Retinal pigment epithelial cell (primary cell): ENCODE results near the gene VIPR1.

Experiments
- DNase-seq: peaks from one replicate; pipeline ENCODE4 v3.0.0-alpha.2; 2010; ENCODE audit warnings: low read depth
- H3K4me3 ChIP-seq: 2 replicates; pipeline ENCODE4 v1.5.1; 2011; ENCODE audit warnings: mild to moderate bottlenecking, low read length, control low read depth, moderate library complexity
- TF ChIP-seq, protein P1 (sequence below): conservative IDR thresholded peaks from 2 replicates; pipeline ENCODE4 v1.5.1; 2011; ENCODE audit warnings: low read depth, low read length, control low read depth, inconsistent platforms

VIPR1 gene

DNA sequence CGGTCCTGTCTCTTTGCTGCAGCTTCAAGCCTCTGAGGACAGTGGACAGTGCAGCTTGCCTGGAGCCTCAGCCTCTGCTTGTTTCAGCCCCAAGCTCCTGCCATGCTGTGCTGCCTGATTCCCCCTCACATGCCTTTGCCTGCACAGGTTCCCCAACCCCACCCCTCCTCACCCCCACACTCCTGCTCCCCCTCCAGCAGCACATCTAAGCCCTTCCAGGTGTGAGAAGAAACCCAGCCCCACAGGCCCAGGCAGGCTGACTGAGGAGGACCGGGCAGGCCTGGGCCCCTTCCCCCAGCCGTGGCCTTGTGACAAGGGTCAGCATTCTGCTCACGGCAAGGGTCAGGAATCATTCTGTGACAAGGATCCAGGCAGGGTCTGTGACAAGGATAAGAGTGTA is 22.8 kb downstream of the VIPR1 start:
- no peak for DNase-seq
- no peak overlapping the region for H3K4me3 ChIP-seq
- TF ChIP-seq, protein P1, sequence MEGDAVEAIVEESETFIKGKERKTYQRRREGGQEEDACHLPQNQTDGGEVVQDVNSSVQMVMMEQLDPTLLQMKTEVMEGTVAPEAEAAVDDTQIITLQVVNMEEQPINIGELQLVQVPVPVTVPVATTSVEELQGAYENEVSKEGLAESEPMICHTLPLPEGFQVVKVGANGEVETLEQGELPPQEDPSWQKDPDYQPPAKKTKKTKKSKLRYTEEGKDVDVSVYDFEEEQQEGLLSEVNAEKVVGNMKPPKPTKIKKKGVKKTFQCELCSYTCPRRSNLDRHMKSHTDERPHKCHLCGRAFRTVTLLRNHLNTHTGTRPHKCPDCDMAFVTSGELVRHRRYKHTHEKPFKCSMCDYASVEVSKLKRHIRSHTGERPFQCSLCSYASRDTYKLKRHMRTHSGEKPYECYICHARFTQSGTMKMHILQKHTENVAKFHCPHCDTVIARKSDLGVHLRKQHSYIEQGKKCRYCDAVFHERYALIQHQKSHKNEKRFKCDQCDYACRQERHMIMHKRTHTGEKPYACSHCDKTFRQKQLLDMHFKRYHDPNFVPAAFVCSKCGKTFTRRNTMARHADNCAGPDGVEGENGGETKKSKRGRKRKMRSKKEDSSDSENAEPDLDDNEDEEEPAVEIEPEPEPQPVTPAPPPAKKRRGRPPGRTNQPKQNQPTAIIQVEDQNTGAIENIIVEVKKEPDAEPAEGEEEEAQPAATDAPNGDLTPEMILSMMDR: no peak

DNA sequence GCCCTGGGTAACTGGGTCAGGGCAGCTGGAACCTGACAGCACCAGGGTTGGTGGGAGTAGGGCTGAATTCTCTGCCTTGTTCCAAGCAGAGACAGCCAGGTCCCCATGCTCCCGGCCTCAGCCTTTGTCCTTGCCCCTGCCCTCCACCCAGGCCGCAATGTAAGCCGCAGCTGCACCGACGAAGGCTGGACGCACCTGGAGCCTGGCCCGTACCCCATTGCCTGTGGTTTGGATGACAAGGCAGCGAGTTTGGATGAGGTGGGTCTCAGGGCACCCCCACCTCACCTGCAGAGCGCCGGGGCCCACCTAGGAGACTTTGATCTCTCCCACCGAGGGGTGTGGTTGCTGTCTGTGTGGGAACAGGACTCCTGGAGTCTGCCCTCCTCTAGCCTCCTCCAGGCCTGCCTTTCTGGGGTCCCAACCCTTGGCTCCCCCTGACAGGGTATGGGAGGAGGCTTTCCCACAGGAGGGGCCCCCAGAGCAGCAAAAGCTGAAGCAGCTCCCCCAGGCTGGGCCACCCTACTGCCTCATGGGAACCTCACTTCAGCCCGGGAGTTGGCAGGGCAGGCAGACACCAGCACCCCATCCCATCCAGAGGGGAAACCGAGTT is 23.4 kb downstream of the VIPR1 start:
- DNase-seq: no peak
- no peak overlapping the region for H3K4me3 ChIP-seq
- TF ChIP-seq, protein P1: no peak

DNA sequence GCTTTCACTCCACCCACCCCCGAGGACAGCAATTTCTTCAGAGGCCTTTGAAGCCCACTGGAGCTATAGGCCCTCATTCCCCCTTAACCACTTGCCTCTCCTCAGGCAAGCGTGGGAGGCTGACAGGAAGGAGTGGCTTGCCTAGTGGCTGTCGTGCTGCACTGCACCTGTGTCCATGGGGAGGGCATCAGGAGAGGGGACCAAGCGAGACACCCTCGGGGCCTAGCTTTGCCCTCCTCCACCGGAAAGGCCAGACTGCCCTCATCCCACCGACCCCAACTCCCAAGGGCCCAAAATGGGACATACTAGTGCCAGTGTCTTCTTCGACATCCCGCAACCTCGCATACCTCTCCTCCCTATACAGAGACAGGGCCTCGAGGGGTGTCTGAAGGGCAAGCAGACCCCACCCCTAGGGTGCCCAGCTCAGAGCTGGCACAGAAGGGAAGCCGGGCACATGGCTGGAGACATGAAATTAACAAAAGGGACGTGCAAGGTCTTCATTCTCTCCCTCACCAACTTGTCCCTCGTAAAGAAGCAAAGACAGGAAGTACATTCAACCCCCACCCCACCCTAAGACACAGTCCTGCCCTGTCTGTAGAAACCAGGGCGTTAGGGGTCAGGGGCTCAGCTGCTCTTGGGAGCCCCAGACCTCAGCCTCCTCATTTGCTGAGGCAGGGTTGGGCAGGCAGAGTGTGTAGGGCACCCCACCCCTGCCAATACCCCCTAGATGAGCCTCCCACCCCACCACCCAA is 24.3 kb downstream of the VIPR1 start:
- no peak for DNase-seq
- TF ChIP-seq, protein P1: no peak

DNA sequence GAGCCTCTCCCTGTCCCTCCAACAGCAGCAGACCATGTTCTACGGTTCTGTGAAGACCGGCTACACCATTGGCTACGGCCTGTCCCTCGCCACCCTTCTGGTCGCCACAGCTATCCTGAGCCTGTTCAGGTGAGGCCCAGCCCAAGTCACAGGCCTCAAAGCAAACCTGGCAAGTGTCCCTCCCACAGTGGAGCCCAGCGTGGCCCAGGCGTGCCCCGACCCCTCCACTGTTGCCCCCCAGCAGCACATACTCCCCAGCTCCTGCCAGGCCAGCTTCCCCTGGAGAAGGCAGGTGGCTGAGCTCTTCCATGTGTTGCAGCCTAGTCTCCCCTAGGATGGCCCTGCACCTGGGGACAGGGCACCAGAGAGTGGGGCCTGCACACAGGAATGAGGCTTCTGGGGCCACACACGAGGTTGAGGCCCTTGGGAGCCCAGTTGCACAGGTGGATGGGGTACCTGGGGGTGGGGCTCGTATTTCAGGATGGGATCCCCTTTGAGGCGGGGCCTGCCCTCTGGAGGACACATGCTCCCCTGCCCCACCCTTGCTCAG is 25.0 kb downstream of the VIPR1 start:
- TF ChIP-seq, protein P1: no peak
- H3K4me3 ChIP-seq: no peak overlapping the region
- no peak for DNase-seq

More for the DNA sequence above, 24.3 kb downstream of the VIPR1 start:
- H3K4me3 ChIP-seq: no peak overlapping the region

DNA sequence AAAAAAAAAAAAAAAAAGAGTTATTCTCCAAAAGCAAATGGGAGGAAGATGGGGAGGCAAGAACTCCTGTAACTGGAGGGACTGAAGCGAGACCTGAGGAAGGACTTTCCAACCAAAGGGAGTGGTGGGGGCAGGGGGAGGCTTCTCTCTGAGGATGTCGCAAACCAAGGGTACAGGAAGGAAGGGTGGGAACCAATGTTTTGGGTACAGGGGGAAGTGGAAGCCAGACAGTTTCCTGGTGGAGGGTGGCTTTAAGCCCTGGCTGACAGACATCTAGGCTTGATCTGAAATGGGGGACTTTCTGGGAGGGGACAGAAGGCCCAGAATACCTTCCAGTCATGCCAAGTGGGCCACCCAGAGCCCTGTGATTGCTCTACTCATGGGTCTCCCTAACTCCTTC is 27.0 kb downstream of the VIPR1 start:
- no peak overlapping the region for H3K4me3 ChIP-seq
- DNase-seq: no peak
- TF ChIP-seq, protein P1: no peak

DNA sequence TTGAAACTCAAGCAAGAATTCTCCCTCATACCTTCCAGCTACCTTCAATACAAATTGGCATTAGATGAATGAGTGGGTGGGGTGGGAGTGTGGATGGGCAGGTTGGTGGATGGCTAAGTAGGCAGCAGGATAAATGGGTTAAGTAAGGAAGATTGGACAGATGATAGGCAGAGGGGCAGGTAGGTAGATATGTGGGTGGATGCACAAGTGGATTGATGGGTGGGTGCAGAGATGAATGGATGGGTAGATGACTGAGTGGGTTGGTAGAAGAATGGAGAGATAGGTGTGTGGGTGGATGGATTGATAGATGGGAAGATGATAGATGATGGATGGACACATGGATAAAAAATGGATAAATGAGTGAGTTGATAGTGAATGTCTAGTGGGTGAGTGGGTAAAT is 27.6 kb downstream of the VIPR1 start:
- DNase-seq: no peak
- no peak overlapping the region for H3K4me3 ChIP-seq
- TF ChIP-seq, protein P1: no peak

DNA sequence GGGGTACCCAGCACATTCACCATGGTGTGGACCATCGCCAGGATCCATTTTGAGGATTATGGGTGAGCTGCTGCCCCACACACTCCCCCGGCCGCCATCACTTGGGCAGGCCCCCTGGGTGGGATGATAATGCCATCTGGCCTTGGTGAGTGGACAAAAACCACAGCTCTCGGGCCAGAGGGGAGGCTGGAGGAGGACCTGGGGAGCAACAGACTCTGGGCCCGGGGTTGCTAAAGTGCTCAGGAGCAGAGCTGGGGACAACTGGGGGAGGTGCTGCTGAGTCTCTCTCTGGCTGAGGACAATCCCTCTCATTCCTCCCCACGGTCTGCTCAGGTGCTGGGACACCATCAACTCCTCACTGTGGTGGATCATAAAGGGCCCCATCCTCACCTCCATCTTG is 29.0 kb downstream of the VIPR1 start:
- H3K4me3 ChIP-seq: no peak overlapping the region
- DNase-seq: no peak
- TF ChIP-seq, protein P1: no peak
